Thoracic aorta (tissue), 2 donors: ENCODE data around the gene SAC3D1. TPM values are rescaled to one million over a fixed set of nuclear protein-coding genes. Genes with fewer than 3 reads are reported as not detected.
A peak's percentile ranks its signal among the peaks of the same experiment; 100 is the strongest.

Experiments
- ATAC-seq: fragments of 150-250 bp; one replicate; pipeline ENCODE4 v1.8.0; 2017; ENCODE audit warnings: low read depth; ENCODE audit not compliant: insufficient number of reproducible peaks, low FRiP score
- DNase-seq: peaks from one replicate; pipeline ENCODE4 v3.0.0-alpha.2; 2020; ENCODE audit warnings: low spot score
- H3K27ac ChIP-seq, 2 donors: fragments of 200-600 bp; sonication (generic); 1 replicate in 1 of 2; 2 replicates in 1 of 2; pipeline ENCODE4 v1.5.1; 2016; ENCODE audit warnings: mild to moderate bottlenecking in 2 of 2, moderate library complexity in 2 of 2
- H3K27me3 ChIP-seq: fragments of 200-600 bp; sonication (generic); replicated peaks from 2 replicates; pipeline ENCODE4 v1.6.0; 2016; ENCODE audit warnings: mild to moderate bottlenecking; ENCODE audit not compliant: insufficient read depth
- H3K36me3 ChIP-seq: fragments of 200-600 bp; sonication (generic); one replicate; pipeline ENCODE4 v1.5.1; 2016
- H3K4me1 ChIP-seq, 2 donors: fragments of 200-600 bp; sonication (generic); 1 replicate in 1 of 2; 2 replicates in 1 of 2; pipeline versions ENCODE4 v1.5.1 to v1.6.0; 2016; ENCODE audit warnings: low read depth in 2 of 2, mild to moderate bottlenecking in 1 of 2; ENCODE audit not compliant: control insufficient read depth in 1 of 2
- H3K4me3 ChIP-seq: fragments of 200-600 bp; sonication (generic); 2 replicates; pipeline ENCODE4 v1.5.1; 2016; ENCODE audit warnings: mild to moderate bottlenecking
- H3K9me3 ChIP-seq: fragments of 200-600 bp; sonication (generic); 2 replicates; pipeline ENCODE4 v1.5.1; 2016
- total RNA-seq, 2 donors: library from RNA; depleted of rRNA; stranded (reverse); fragments of >200 nt; gene quantifications; one replicate each; pipeline versions ENCODE4 v1.1.0 to v1.2.3, GENCODE V29; 2016
- TF ChIP-seq, protein P1 (sequence below): fragments of 200-600 bp; sonication (generic); IDR thresholded peaks from one replicate; pipeline ENCODE4 v1.5.1; 2019; ENCODE audit warnings: antibody characterized with exemption

SAC3D1 gene
- total RNA-seq, 2 donors from 2014 or later, result 4.7 to 18.0 TPM

- Histone ChIP-seq H3K27me3 (no peaks in the 10 kb centered on the region), H3K4me1 (no peaks in the 10 kb centered on the region), H3K9me3 (no peaks in the 10 kb centered on the region), H3K36me3 (no peaks in the 10 kb centered on the region), H3K27ac (no peak overlapping the region), H3K4me3 (no peak overlapping the region)
- ATAC-seq (no peak), DNase-seq (no peak)
- TF ChIP-seq, protein P1, sequence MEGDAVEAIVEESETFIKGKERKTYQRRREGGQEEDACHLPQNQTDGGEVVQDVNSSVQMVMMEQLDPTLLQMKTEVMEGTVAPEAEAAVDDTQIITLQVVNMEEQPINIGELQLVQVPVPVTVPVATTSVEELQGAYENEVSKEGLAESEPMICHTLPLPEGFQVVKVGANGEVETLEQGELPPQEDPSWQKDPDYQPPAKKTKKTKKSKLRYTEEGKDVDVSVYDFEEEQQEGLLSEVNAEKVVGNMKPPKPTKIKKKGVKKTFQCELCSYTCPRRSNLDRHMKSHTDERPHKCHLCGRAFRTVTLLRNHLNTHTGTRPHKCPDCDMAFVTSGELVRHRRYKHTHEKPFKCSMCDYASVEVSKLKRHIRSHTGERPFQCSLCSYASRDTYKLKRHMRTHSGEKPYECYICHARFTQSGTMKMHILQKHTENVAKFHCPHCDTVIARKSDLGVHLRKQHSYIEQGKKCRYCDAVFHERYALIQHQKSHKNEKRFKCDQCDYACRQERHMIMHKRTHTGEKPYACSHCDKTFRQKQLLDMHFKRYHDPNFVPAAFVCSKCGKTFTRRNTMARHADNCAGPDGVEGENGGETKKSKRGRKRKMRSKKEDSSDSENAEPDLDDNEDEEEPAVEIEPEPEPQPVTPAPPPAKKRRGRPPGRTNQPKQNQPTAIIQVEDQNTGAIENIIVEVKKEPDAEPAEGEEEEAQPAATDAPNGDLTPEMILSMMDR, result no peak
These were observed 36.4 kb downstream of the SAC3D1 start for GRCh38 chr11:65077451-65077850.

GRCh38 chr11:65078151-65078550 is 37.1 kb downstream of the SAC3D1 start:
- H3K27me3 ChIP-seq, result no peaks in the 10 kb centered on the region
- no peaks in the 10 kb centered on the region for H3K36me3 ChIP-seq
- H3K4me3 ChIP-seq, result no peak overlapping the region
- peaks cover 0 to under 1% of the 10 kb centered on the region in 2 donors for H3K4me1 ChIP-seq
- no peak for DNase-seq
- TF ChIP-seq, protein P1, result peak; percentile 54
- no peak overlapping the region for H3K27ac ChIP-seq
- no peaks in the 10 kb centered on the region for H3K9me3 ChIP-seq
- no peak for ATAC-seq

DNA sequence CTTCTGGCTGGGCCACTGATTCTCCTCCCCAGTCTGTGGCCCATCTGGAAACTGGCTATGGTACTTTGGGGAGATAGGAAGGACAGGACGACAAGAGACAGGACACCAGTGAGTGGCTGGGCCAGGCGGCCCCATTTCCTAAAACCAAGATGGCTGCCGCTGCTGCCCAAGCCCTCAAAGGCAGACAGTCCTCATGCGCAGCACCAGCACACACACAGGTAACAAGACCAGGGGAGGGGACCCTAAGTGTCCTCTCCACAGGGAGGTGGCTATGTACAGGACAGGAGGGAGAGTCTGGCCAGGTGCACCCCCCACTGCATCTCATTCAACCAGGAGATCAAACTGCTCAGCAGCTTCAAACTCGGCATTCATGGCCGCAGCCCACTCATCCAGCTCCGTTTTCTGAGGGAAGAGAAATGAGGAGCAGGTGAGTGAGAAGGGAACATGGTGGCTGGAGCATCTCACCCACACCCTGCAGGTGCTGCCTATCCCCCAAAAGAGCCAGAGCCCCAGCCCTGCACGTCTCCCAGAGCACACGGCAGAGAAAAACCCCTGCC is 37.9 kb downstream of the SAC3D1 start:
- no peaks in the 10 kb centered on the region for H3K27me3 ChIP-seq
- H3K27ac ChIP-seq, result no peak overlapping the region
- DNase-seq, result no peak
- TF ChIP-seq, protein P1, result no peak
- no peaks in the 10 kb centered on the region for H3K36me3 ChIP-seq
- H3K4me1 ChIP-seq, result peaks cover 3 to 7% of the 10 kb centered on the region in 2 donors
- ATAC-seq, result no peak
- no peak overlapping the region for H3K4me3 ChIP-seq
- H3K9me3 ChIP-seq, result no peaks in the 10 kb centered on the region

DNA sequence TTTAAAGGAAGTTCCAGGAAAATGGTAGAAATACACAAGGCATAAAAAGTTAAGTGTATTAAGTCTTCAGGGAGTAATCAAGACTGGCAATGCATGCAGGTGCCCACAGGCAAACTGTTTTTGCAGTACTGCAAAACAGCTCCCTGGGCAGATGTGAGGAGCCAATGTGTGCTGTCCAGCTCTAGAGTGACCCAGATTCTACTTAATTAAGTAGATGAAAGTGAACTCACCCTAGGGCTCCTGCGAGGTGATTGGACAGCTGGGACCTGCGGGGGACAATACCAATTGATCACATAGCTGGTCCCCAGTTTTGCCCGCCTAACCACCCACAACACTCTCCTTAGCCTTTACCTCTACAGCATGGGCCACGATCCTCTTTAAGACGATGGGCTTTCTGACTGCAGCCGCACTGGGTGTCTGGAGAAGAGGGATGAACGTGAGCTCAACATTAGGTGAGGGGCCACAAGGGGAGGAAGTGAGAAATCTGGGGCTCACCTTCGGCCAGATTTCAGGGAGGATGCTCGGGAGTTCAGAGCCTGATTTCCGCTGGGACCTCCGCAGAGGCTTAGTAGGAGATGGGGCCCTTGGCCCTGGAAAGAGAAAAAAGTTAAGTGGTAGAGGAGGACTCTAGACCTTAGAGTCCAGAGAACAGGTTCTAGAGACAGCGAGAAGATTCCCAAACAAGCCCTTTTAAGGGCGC is 42.3 kb downstream of the SAC3D1 start:
- no peak for ATAC-seq
- Histone ChIP-seq H3K36me3 (peaks cover 15% of the 10 kb centered on the region), H3K4me1 (peaks cover 10 to 22% of the 10 kb centered on the region in 2 donors), H3K27me3 (no peaks in the 10 kb centered on the region), H3K9me3 (no peaks in the 10 kb centered on the region), H3K27ac (peak overlapping the region; percentile 77 to 83), H3K4me3 (peak overlapping the region; percentile 80)
- TF ChIP-seq, protein P1, result no peak
- DNase-seq, result no peak

DNA sequence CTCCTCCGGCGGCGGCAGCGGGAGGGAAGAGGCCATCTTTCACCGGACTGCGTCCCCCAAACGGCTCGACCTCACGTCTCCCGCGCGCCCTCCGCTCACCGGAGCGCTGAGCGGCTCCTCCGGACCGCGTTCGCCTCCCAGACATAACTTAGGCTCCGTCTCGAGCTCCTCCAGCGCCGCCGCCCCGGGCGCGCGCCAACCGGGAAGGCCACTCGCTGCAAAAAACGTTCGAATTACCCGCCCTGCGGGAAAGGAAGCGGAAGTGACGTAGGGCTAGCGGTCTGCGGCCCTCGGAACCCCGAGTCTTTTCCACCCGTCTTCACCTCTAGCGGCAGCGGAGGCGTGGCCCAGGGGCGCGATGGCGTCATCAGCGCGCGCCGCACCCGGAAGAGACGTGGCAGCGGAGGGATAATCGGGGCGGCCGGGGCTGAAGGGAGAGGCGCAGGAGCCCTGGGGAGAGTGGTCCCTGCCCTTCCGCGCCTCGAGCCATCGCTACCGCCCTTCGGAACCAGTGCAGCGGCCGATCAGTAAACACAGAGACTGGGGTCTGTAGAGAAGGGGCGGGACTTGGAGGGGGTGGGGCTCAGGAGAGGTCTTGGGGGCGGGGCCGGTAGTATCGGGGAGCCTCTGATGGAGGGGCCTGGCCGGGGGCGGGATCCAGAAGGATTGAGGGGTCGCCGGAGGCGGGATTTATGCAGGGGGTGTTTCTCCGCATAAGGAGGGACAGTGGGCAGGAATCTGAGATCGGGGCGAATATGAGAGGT is 43.0 kb downstream of the SAC3D1 start, which contains the start of the genes CDCA5 and ZFPL1:
Gene CDCA5, minus strand, starts transcription at position 207 of the 764 bp plus-strand sequence. Its CDS starts 62 bp downstream, at position 145.
Gene ZFPL1, plus strand, starts transcription at position 389 of the 764 bp plus-strand sequence. CDS start 477 bp downstream, outside the sequence.
- ATAC-seq, result peak; percentile 82
- no peaks in the 10 kb centered on the region for H3K9me3 ChIP-seq
- no peaks in the 10 kb centered on the region for H3K27me3 ChIP-seq
- peak within 1 kb of the TSS; percentile 80 for H3K4me3 ChIP-seq
- peaks cover 15% of the 10 kb centered on the region for H3K36me3 ChIP-seq
- TF ChIP-seq, protein P1, result no peak
- peaks cover 10 to 22% of the 10 kb centered on the region in 2 donors for H3K4me1 ChIP-seq
- peak within 1 kb of the TSS; percentile 77 to 83 for H3K27ac ChIP-seq
- peak; percentile 85 for DNase-seq
